GM21367 (cell line): Measurements from ENCODE around the gene FALEC.

Experiments used
- ATAC-seq: cut with Tn5 transposase; IDR thresholded peaks from one replicate; pipeline ENCODE4 v1.9.1; 2021; ENCODE audit not compliant: unreplicated experiment

Gene FALEC

GRCh38 chr1:150544204-150544603, 28.7 kb downstream of the FALEC start:
- no peak for ATAC-seq

- ATAC-seq, result no peak
Observed at GRCh38 chr1:150545486-150546032, 30.0 kb downstream of the FALEC start.

- no peak for ATAC-seq
Observed at GRCh38 chr1:150546294-150546937, 30.9 kb downstream of the FALEC start.

GRCh38 chr1:150548324-150548631, 32.7 kb downstream of the FALEC start:
- ATAC-seq, result no peak

- ATAC-seq, result no peak
Observed at GRCh38 chr1:150548632-150549495, 33.3 kb downstream of the FALEC start, which contains the start of gene ADAMTSL4. Gene ADAMTSL4 (plus strand): TSS chr1:150549408. CDS start chr1:150552289, 2,881 bp downstream.

- ATAC-seq, result no peak
Observed at GRCh38 chr1:150549496-150550221, 34.1 kb downstream of the FALEC start.

- ATAC-seq, result no peak
Observed at GRCh38 chr1:150550222-150551050, 34.9 kb downstream of the FALEC start.

- ATAC-seq, result no peak
Observed at GRCh38 chr1:150551051-150551783, 35.7 kb downstream of the FALEC start.

- no peak for ATAC-seq
Observed at GRCh38 chr1:150551784-150552127, 36.2 kb downstream of the FALEC start.

GRCh38 chr1:150552128-150552910, 36.8 kb downstream of the FALEC start:
- no peak for ATAC-seq

- ATAC-seq, result no peak
Observed at GRCh38 chr1:150552911-150553289, 37.3 kb downstream of the FALEC start.

GRCh38 chr1:150553392-150554085, 38.0 kb downstream of the FALEC start:
- no peak for ATAC-seq

- ATAC-seq, result no peak
Observed at GRCh38 chr1:150554086-150554452, 38.5 kb downstream of the FALEC start.

GRCh38 chr1:150555198-150555970, 39.8 kb downstream of the FALEC start:
- ATAC-seq, result no peak

- ATAC-seq, result no peak
Observed at GRCh38 chr1:150555971-150556865, 40.7 kb downstream of the FALEC start.

GRCh38 chr1:150557065-150557600, 41.6 kb downstream of the FALEC start:
- no peak for ATAC-seq

GRCh38 chr1:150557813-150558212, 42.3 kb downstream of the FALEC start:
- ATAC-seq, result no peak
